ENCODE results near the gene GPR75.

GPR75 gene

DNA sequence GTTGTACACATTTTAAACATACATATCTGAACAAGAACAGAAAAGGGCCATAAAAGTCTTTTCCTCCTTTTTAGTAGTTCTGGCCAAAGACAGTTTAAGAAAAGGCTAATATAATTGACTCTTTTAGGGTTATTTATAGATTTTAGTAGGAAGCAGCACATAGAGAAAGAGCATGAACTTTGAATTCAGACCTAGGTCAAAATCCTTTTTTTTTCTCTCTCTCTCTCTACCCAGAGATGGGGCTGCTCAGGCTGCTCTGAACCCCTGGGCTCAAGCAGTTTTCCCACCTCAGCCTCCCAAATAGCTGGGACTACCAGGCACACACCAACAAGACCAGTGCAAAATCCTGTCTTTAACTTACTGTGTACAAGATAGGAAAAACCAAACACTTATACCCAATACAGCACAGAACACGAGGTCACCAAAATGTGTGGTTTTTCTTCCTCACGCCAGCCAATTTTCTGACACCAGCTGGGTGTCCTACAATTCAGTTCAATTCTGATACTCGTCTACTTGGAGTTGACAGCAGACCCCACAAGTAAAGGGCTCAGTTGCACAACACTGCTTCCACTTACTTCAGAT, 40.8 kb downstream of the GPR75 start:
- Histone ChIP-seq H3K27me3 (replicated peaks in 2 of 5; ENCODE audit: control insufficient read depth in 4 of 5, insufficient read depth in 5 of 5, low read length in 4 of 5) (no peaks in the 10 kb centered on the region), H3K27ac (ENCODE audit: insufficient read depth in 1 of 2, low read depth in 1 of 2, low read length in 2 of 2, poor library complexity in 1 of 2, severe bottlenecking in 2 of 2) (no peak overlapping the region), H3K4me3 (ENCODE audit: control insufficient read depth in 1 of 7, extremely low read depth in 1 of 7, insufficient read depth in 4 of 7, low read depth in 2 of 7, low read length in 6 of 7) (no peak overlapping the region), H3K4me1 (ENCODE audit: control extremely low read depth in 1 of 4, control insufficient read depth in 4 of 4, insufficient read depth in 4 of 4, low read length in 3 of 4) (no peaks in the 10 kb centered on the region), H3K9me3 (ENCODE audit: control extremely low read depth in 1 of 5, control insufficient read depth in 4 of 5, insufficient read depth in 2 of 5, low read depth in 1 of 5, low read length in 4 of 5) (no peaks in the 10 kb centered on the region), H3K36me3 (ENCODE audit: control insufficient read depth in 4 of 4, insufficient read depth in 4 of 4, low read length in 3 of 4) (peaks cover 12 to 40% (median 19%) of the 10 kb centered on the region in 4 experiments)
- 97% methylated on average over 3 of the region's 3 CpGs for WGBS (ENCODE audit: insufficient coverage)
- no peak for DNase-seq
- CTCF ChIA-PET, result interaction anchor here (1.5 kb wide), 1 partner anchor 11 kb away, joined by 4 read pairs; no protein-coding TSS in a partner anchor
- POLR2A ChIA-PET, result no interaction called here

DNA sequence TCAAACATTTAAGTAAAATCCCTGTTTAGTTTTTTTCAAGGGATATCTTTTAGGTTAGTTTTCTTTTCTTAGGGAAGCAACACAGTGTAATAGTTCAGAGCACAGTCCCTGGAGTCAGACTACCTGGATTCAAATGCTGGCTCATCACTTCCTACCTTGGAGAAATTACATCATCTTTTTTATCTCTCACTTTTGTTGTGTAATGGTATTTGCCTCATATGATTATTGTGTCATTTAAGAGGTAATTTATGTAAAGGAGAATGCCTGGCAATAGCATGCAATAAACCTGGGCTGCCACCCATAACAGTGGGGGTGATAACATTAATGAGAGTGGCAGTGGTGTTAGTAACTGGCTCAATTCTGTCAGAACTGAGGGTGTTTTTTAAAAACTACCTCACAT, 46.6 kb downstream of the GPR75 start:
- no peak for DNase-seq
- POLR2A ChIA-PET, result no interaction called here

DNA sequence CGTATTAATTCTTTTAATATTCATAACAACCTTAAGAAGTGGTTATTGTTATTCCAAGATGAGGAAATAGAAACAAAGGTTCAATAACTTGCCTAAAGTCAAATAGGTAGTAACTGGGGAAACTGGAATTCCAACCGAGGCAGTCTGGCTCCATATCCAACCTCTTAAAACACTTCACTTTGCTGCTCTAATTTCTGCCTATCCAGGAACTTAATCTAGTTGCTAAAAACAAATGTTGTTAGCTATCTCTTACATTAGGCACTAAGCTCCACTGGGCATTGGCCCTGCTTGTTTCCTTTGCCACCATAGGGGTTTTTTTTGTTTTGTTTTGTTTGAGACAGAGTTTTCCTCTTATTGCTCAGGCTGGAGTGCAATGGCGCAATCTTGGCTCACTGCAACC, 48.2 kb downstream of the GPR75 start:
- Histone ChIP-seq H3K27ac (ENCODE audit: insufficient read depth in 1 of 2, low read depth in 1 of 2, low read length in 2 of 2, poor library complexity in 1 of 2, severe bottlenecking in 2 of 2) (no peak overlapping the region), H3K27me3 (replicated peaks in 2 of 5; ENCODE audit: control insufficient read depth in 4 of 5, insufficient read depth in 5 of 5, low read length in 4 of 5) (no peaks in the 10 kb centered on the region), H3K4me1 (ENCODE audit: control extremely low read depth in 1 of 4, control insufficient read depth in 4 of 4, insufficient read depth in 4 of 4, low read length in 3 of 4) (no peaks in the 10 kb centered on the region), H3K4me3 (ENCODE audit: control insufficient read depth in 1 of 7, extremely low read depth in 1 of 7, insufficient read depth in 4 of 7, low read depth in 2 of 7, low read length in 6 of 7) (no peak overlapping the region), H3K9me3 (ENCODE audit: control extremely low read depth in 1 of 5, control insufficient read depth in 4 of 5, insufficient read depth in 2 of 5, low read depth in 1 of 5, low read length in 4 of 5) (no peaks in the 10 kb centered on the region), H3K36me3 (ENCODE audit: control insufficient read depth in 4 of 4, insufficient read depth in 4 of 4, low read length in 3 of 4) (peaks cover 32 to 85% (median 42%) of the 10 kb centered on the region in 4 experiments)
- CTCF ChIA-PET, result no interaction called here
- no peak for DNase-seq
- POLR2A ChIA-PET, result no interaction called here
- 100% methylated on average over 1 of the region's 3 CpGs for WGBS (ENCODE audit: insufficient coverage)

More for the DNA sequence above, 46.6 kb downstream of the GPR75 start:
- peaks cover 31 to 77% (median 39%) of the 10 kb centered on the region in 4 experiments for H3K36me3 ChIP-seq (ENCODE audit: control insufficient read depth in 4 of 4, insufficient read depth in 4 of 4, low read length in 3 of 4)
- no peak overlapping the region for H3K4me3 ChIP-seq (ENCODE audit: control insufficient read depth in 1 of 7, extremely low read depth in 1 of 7, insufficient read depth in 4 of 7, low read depth in 2 of 7, low read length in 6 of 7)
- no peaks in the 10 kb centered on the region for H3K9me3 ChIP-seq (ENCODE audit: control extremely low read depth in 1 of 5, control insufficient read depth in 4 of 5, insufficient read depth in 2 of 5, low read depth in 1 of 5, low read length in 4 of 5)
- CTCF ChIA-PET, result interaction anchor here (1.2 kb wide), 1 partner anchor 892 kb away, joined by 3 read pairs; no protein-coding TSS in a partner anchor
- H3K27ac ChIP-seq (ENCODE audit: insufficient read depth in 1 of 2, low read depth in 1 of 2, low read length in 2 of 2, poor library complexity in 1 of 2, severe bottlenecking in 2 of 2), result no peak overlapping the region
- no peaks in the 10 kb centered on the region for H3K4me1 ChIP-seq (ENCODE audit: control extremely low read depth in 1 of 4, control insufficient read depth in 4 of 4, insufficient read depth in 4 of 4, low read length in 3 of 4)
- H3K27me3 ChIP-seq (replicated peaks in 2 of 5; ENCODE audit: control insufficient read depth in 4 of 5, insufficient read depth in 5 of 5, low read length in 4 of 5), result no peaks in the 10 kb centered on the region

Measured in common myeloid progenitor, CD34-positive (primary cell).